GM18508 (cell line): ENCODE data around the gene C11orf54.

Experiments used
- ATAC-seq: cut with Tn5 transposase; IDR thresholded peaks from one replicate; pipeline ENCODE4 v1.9.1; 2021; ENCODE audit warnings: moderate number of reproducible peaks; ENCODE audit not compliant: insufficient read depth, unreplicated experiment

C11orf54 gene

GRCh38 chr11:93741094-93741881 lies at the start of gene C11orf54, which contains the start of gene TAF1D:
Gene C11orf54, plus strand, starts transcription at chr11:93741672. Its CDS starts 5,722 bp downstream, at chr11:93747394.
Gene TAF1D, minus strand, starts transcription at chr11:93741495. Its CDS starts 2,191 bp downstream, at chr11:93739304.
- peak; percentile 72 for ATAC-seq

GRCh38 chr11:93694109-93694508 lies 47.4 kb upstream of the C11orf54 start:
- ATAC-seq, result no peak

GRCh38 chr11:93694557-93694956 lies 46.9 kb upstream of the C11orf54 start:
- no peak for ATAC-seq

GRCh38 chr11:93697611-93698010 lies 43.9 kb upstream of the C11orf54 start:
- ATAC-seq, result no peak

- no peak for ATAC-seq
These were observed 40.6 kb upstream of the C11orf54 start for GRCh38 chr11:93700830-93701229.

GRCh38 chr11:93704237-93704636 lies 37.2 kb upstream of the C11orf54 start:
- ATAC-seq, result no peak

- no peak for ATAC-seq
These were observed 31.2 kb upstream of the C11orf54 start for GRCh38 chr11:93710239-93710638.

- ATAC-seq, result no peak
These were observed 28.8 kb upstream of the C11orf54 start for GRCh38 chr11:93712678-93713077.

GRCh38 chr11:93715797-93716396 lies 25.6 kb upstream of the C11orf54 start:
- ATAC-seq, result no peak

GRCh38 chr11:93717501-93717900 lies 24.0 kb upstream of the C11orf54 start:
- no peak for ATAC-seq

- peak; percentile 91 for ATAC-seq
These were observed 23.4 kb upstream of the C11orf54 start for GRCh38 chr11:93718057-93718563.

GRCh38 chr11:93719310-93719709 lies 22.2 kb upstream of the C11orf54 start:
- no peak for ATAC-seq

GRCh38 chr11:93720522-93720921 lies 20.9 kb upstream of the C11orf54 start:
- ATAC-seq, result no peak

GRCh38 chr11:93724089-93724488 lies 17.4 kb upstream of the C11orf54 start:
- ATAC-seq, result no peak

GRCh38 chr11:93727985-93728791 lies 13.3 kb upstream of the C11orf54 start:
- ATAC-seq, result no peak

- no peak for ATAC-seq
These were observed 12.7 kb upstream of the C11orf54 start for GRCh38 chr11:93728792-93729128.

GRCh38 chr11:93729129-93729616 lies 12.3 kb upstream of the C11orf54 start:
- no peak for ATAC-seq

GRCh38 chr11:93730108-93731107 lies 11.1 kb upstream of the C11orf54 start:
- ATAC-seq, result no peak

GRCh38 chr11:93732237-93732892 lies 9.1 kb upstream of the C11orf54 start:
- ATAC-seq, result no peak
